Gastrocnemius medialis (tissue), 4 donors: ENCODE measurements around the gene RABGAP1. TPM values are rescaled to one million over a fixed set of nuclear protein-coding genes. Genes with fewer than 3 reads are reported as not detected.

Source experiments
- ATAC-seq, 2 donors: fragments of 150-250 bp; one replicate each; pipeline ENCODE4 v1.9.1; 2016
- DNase-seq, 2 donors: peaks; one replicate each; pipeline ENCODE4 v3.0.0-alpha.2; 2019
- H3K27ac ChIP-seq, 4 donors: fragments of 200-600 bp; sonication (generic); 1 replicate in 1 of 4; 2 replicates in 3 of 4; pipeline ENCODE4 v1.5.1; 2016 to 2018; ENCODE audit warnings: mild to moderate bottlenecking in 2 of 4, moderate library complexity in 1 of 4
- H3K27me3 ChIP-seq, 3 donors: fragments of 200-600 bp; sonication (generic) in 2 of 3; 1 replicate in 1 of 3; 2 replicates in 2 of 3; pipeline versions ENCODE4 v1.5.1 to v1.6.0; 2016 to 2019; ENCODE audit warnings: mild to moderate bottlenecking in 1 of 3, moderate library complexity in 1 of 3
- H3K36me3 ChIP-seq, 2 donors: fragments of 200-600 bp; sonication (generic) in 1 of 2; one replicate each; pipeline ENCODE4 v1.5.1; 2017 to 2018
- H3K4me1 ChIP-seq, 2 donors: fragments of 200-600 bp; sonication (generic) in 1 of 2; one replicate each; pipeline ENCODE4 v1.5.1; 2016 to 2017; ENCODE audit warnings: mild to moderate bottlenecking in 2 of 2
- H3K4me3 ChIP-seq, 4 donors: fragments of 200-600 bp; sonication (generic) in 3 of 4; 1 replicate in 1 of 4; 2 replicates in 3 of 4; pipeline ENCODE4 v1.5.1; 2016 to 2019; ENCODE audit warnings: mild to moderate bottlenecking in 2 of 4
- H3K9me3 ChIP-seq, 3 donors: fragments of 200-600 bp; sonication (generic) in 2 of 3; 1 replicate in 1 of 3; 2 replicates in 2 of 3; pipeline ENCODE4 v1.5.1; 2016 to 2019
- POLR2A ChIP-seq, 2 donors: fragments of 450-650 bp; IDR thresholded peaks; one replicate each; pipeline ENCODE4 v1.6.1; 2017; ENCODE audit warnings: antibody characterized with exemption in 2 of 2, mild to moderate bottlenecking in 2 of 2, moderate library complexity in 2 of 2
- in situ Hi-C, 4 donors: fragments of 200-750 bp; cut with MboI; loops; one replicate each; pipeline versions ENCODE4 v1.15.0 to v1.8.0; 2017; ENCODE audit warnings: low sequenced_read_pairs in 4 of 4
- intact Hi-C: fragments of 100-400 bp; cut with DNase I; formaldehyde crosslinking; loops from one replicate; pipeline ENCODE4 v1.15.1; 2023; ENCODE audit warnings: low total_unique reads
- total RNA-seq, 4 donors: library from RNA; depleted of rRNA; stranded (reverse); fragments of >200 nt; gene quantifications; one replicate each; pipeline versions ENCODE4 v1.1.0 to v1.2.3, GENCODE V29; 2016
- TF ChIP-seq, protein P1 (sequence below), 5 experiments: fragments of 450-650 bp in 3 of 5; fragments of 200-600 bp in 2 of 5; sonication (generic) in 2 of 5; IDR thresholded peaks in 4 of 5; conservative IDR thresholded peaks in 1 of 5; 1 replicate in 4 of 5; 2 replicates in 1 of 5; pipeline ENCODE4 v1.5.1; 2016 to 2019; ENCODE audit warnings: antibody characterized with exemption in 5 of 5, mild to moderate bottlenecking in 3 of 5, moderate library complexity in 3 of 5

The RABGAP1 gene
- total RNA-seq, 4 donors from 2014 or later: 23.7 to 33.8 (median 26.6) TPM

DNA sequence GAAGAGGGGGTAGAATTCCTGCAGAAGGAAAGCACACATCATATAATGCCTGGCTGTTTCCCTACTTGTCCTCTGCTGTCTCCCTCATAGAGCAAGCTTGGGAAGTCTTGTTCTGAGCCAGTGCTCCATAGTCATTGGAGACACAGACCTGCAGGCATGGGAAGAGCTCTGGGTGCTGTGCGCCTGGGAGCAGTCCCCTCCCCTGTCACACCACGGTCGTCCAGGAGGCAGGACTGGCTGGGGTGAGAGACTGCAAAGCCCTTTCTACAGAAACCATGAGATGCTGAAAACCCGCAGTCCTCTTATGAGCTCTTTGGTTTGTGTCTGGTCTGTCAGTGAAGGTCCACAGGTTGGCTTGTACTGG lies 157.3 kb downstream of the RABGAP1 start:
- TF ChIP-seq POLR2A (IDR thresholded peaks at IDR 0.05): no peak
- TF ChIP-seq, protein P1, sequence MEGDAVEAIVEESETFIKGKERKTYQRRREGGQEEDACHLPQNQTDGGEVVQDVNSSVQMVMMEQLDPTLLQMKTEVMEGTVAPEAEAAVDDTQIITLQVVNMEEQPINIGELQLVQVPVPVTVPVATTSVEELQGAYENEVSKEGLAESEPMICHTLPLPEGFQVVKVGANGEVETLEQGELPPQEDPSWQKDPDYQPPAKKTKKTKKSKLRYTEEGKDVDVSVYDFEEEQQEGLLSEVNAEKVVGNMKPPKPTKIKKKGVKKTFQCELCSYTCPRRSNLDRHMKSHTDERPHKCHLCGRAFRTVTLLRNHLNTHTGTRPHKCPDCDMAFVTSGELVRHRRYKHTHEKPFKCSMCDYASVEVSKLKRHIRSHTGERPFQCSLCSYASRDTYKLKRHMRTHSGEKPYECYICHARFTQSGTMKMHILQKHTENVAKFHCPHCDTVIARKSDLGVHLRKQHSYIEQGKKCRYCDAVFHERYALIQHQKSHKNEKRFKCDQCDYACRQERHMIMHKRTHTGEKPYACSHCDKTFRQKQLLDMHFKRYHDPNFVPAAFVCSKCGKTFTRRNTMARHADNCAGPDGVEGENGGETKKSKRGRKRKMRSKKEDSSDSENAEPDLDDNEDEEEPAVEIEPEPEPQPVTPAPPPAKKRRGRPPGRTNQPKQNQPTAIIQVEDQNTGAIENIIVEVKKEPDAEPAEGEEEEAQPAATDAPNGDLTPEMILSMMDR (IDR thresholded peaks at IDR 0.05 in 4 of 5, conservative IDR thresholded peaks at IDR 0.05 in 1 of 5): no peak
- no peaks in the 10 kb centered on the region for H3K9me3 ChIP-seq
- no peak for DNase-seq
- no peaks in the 10 kb centered on the region for H3K4me1 ChIP-seq
- no peak for ATAC-seq
- H3K4me3 ChIP-seq: no peak overlapping the region
- in situ Hi-C loops: loop anchor here in 1 of 4 donors (25.0 kb wide), 1 partner anchor 239 kb away; no protein-coding TSS in a partner anchor
- intact Hi-C loops: no loop called here
- peaks cover 0 to 69% of the 10 kb centered on the region in 2 donors for H3K36me3 ChIP-seq
- no peak overlapping the region for H3K27ac ChIP-seq
- H3K27me3 ChIP-seq: no peaks in the 10 kb centered on the region

DNA sequence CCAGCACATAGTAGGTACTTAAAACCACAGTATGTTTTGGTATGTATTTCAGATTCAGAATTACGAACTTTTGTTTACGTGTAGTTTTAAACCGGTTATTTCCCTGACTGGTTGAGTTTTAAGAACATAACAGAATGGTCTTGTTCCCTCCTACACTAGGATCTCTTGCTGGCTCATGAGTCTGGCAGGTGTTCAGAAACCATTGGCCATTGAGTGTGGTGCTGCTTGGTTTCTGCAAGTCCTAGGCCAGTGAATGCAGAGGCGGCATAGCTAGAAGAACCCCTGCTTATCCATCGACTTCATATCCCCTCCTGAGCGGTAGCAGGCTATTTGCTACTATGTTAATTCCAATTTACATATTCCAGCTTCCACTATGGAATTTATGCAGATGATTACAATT lies 158.2 kb downstream of the RABGAP1 start:
- Histone ChIP-seq H3K4me1 (no peaks in the 10 kb centered on the region), H3K27ac (no peak overlapping the region), H3K9me3 (no peaks in the 10 kb centered on the region), H3K4me3 (no peak overlapping the region), H3K36me3 (peaks cover 0 to 69% of the 10 kb centered on the region in 2 donors), H3K27me3 (no peaks in the 10 kb centered on the region)
- no peak for DNase-seq
- no peak for ATAC-seq
- no peak for TF ChIP-seq POLR2A (IDR thresholded peaks at IDR 0.05)
- TF ChIP-seq, protein P1 (IDR thresholded peaks at IDR 0.05 in 4 of 5, conservative IDR thresholded peaks at IDR 0.05 in 1 of 5): no peak
- intact Hi-C loops (no loop called here), in situ Hi-C loops (loop anchor here in 1 of 4 donors (25.0 kb wide), 1 partner anchor 238 kb away; no protein-coding TSS in a partner anchor)

DNA sequence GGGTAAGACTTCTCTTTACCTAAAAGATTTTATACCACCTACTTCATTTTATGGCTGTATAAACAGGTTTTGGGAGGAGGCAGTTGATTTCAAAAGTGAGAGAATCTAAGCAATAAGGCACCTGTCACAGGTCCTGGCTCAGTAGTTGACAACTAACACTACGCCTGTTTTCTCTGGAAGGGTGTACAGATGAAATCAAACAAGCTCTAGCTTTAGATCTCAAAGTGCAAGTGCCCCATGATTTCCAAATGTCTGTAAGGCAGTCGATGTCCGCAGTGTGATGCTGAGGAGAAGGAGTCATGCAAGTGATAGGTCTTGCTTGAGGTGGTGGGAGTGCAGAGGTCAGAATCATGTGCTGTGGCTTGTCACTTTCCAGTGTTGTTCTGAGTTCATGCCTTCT lies 158.7 kb downstream of the RABGAP1 start:
- TF ChIP-seq POLR2A (IDR thresholded peaks at IDR 0.05): no peak
- TF ChIP-seq, protein P1 (IDR thresholded peaks at IDR 0.05 in 4 of 5, conservative IDR thresholded peaks at IDR 0.05 in 1 of 5): no peak
- H3K4me3 ChIP-seq: no peak overlapping the region
- no peaks in the 10 kb centered on the region for H3K27me3 ChIP-seq
- in situ Hi-C loops: loop anchor here in 1 of 4 donors (25.0 kb wide), 1 partner anchor 238 kb away; no protein-coding TSS in a partner anchor
- ATAC-seq: no peak
- no peak for DNase-seq
- intact Hi-C loops: no loop called here
- H3K9me3 ChIP-seq: no peaks in the 10 kb centered on the region
- peaks cover 0 to 74% of the 10 kb centered on the region in 2 donors for H3K36me3 ChIP-seq
- H3K27ac ChIP-seq: no peak overlapping the region
- no peaks in the 10 kb centered on the region for H3K4me1 ChIP-seq

DNA sequence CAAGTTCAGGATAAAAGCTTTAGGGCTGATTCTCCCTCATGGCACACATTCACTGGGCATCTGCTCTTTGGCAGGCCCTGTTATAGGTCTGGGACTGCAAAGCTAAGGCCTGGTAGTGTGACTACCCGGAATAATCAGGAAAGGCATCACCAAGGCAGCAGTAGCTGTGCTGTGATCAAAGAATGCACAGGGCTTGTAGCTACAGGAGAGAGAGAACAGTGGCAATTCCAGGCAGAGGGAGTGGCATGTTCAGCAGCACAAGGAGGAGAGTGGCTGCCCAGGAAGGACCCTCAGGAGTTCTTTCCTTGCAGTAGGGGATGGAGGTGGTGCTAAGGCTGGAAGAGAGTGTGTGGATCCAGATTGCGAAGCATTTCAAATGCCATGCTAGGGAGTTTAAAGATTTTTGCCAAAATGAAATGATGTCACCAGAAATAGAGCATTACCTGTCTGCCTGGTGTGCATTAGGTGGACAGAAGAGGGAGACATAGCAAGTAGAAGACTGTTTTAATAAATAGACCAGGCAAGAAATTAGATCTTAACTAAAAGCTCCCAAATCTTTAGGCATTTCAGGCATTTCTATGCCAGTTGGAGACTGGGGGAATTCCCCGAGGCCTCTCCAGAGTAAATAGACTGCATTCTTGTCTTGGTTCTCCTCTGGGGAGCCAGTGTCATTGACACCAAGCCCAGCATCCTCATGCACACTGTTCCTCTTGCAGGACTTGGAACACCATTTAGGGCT lies 161.7 kb downstream of the RABGAP1 start:
- in situ Hi-C loops (loop anchor here in 2 of 4 donors (25.0 kb wide), 1 partner anchor 235 kb away; no protein-coding TSS in a partner anchor), intact Hi-C loops (no loop called here)
- Histone ChIP-seq H3K27ac (no peak overlapping the region), H3K27me3 (no peaks in the 10 kb centered on the region), H3K4me3 (no peak overlapping the region), H3K36me3 (peaks cover 0 to 72% of the 10 kb centered on the region in 2 donors), H3K9me3 (no peaks in the 10 kb centered on the region), H3K4me1 (no peaks in the 10 kb centered on the region)
- ATAC-seq: no peak
- no peak for TF ChIP-seq POLR2A (IDR thresholded peaks at IDR 0.05)
- TF ChIP-seq, protein P1 (IDR thresholded peaks at IDR 0.05 in 4 of 5, conservative IDR thresholded peaks at IDR 0.05 in 1 of 5): no peak
- no peak for DNase-seq
